ENCODE results near the gene SSH2.
"Not testable (repeated sequence)": the region's sequence is repeated elsewhere in the genome, so short reads cannot be mapped to it uniquely, and the experiment has no call there.

The SSH2 gene

DNA sequence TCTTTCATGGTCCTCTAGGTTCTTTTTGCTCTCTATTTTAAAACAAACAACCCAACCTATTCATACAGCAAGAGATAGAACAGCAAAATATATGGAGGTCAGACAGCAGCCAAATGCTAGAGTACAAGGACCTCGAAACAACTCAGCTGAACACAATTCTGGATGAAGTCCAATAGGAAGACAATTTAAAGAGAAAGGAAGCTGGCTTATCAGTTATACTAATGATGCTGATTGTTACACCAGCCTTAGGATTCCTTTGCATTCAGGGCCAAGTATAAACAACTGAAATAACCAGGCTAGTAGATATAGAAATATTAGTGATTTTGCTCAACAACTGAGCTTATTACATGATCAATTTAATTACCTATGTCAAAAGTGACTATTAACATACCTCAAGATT lies 2.5 kb downstream of the SSH2 start:
- DNase-seq, result no peak

GRCh38 chr17:29924786-29925185 lies 5.2 kb downstream of the SSH2 start:
- no peak for DNase-seq

DNA sequence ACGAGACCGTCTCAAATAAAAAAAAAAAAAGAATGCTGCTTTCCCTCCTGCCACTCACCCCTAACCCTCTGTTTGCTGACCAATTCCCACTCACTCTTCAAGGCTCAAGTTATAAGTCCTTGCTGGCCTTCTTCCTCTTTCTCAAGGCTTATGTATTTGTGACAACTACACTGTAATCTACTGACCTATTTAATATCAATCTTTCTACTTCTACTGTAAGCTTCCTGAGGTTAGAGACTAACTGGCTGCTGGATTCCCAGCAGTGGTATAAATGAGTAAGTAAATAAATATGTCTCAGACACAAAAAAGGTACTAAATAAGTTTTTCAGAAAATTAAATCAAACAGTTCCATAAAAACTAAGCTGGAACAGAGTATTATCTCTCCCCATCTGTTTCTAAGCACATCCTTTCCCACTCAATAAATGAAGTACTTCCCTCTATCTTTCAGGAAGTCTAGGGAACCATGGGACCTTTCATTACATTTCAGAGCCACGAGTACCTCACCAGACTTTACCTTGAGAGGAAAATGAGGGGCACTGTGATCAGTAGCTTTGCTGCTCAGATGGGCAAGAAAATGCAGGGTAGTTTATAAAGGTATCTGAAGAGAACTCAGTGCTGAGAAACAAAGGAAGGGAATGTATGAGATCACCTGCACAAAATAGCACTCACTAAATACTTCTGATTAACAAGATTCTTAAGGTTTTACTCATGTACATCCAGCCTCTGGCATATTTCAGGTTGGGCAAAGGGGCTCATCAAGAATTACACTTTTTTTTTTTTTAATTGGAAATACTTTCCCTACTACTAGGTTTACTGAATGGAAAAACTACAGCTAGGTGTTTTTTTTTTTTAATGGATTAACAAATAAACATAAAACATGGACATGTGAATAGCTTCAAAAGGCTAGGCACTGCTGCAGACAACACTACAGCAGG lies 10.8 kb downstream of the SSH2 start:
- no peak for DNase-seq

DNA sequence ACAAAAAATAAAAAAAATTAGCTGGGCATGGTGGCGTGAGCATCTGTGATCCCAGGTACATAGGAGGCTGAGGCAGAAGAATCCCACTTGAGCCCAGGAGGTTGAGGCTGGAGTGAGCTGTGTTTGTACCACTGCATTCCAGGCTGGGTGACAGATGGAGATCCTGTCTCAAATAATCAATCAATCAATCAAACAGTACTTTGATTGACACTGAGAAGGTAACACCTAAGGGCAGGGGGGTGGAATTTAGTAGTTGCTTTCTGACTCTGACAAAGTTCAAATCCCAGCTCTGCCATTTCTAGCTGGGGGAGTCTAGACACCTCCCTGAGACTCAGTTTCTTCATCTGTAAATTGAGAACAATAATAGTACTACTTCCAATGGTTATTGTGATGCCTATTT lies 12.0 kb downstream of the SSH2 start:
- no peak for DNase-seq

GRCh38 chr17:29914819-29915537 lies 15.1 kb downstream of the SSH2 start:
- DNase-seq, result no peak

- DNase-seq, result no peak
Observed at GRCh38 chr17:29911641-29912177, 18.3 kb downstream of the SSH2 start.

- DNase-seq, result no peak
Observed at GRCh38 chr17:29909236-29910003, 20.6 kb downstream of the SSH2 start.

- DNase-seq, result no peak
Observed at GRCh38 chr17:29906969-29907368, 23.1 kb downstream of the SSH2 start.

DNA sequence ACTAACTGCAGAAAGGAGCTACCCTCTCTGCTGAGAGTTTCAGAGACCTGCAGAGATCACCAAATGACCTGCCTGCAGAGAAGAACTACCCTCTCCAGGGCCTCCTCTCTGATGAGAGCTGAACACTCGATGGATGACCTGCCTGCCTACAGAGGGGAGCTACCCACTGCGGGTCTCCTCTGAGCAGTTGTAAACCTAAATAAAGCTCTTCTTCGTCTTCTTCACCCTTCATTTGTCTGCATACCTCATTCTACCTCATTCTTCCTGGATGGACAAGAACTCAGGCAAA lies 24.2 kb downstream of the SSH2 start:
- no peak for DNase-seq

- DNase-seq, result no peak
Observed at GRCh38 chr17:29905086-29905878, 24.7 kb downstream of the SSH2 start.

- no peak for DNase-seq
Observed at GRCh38 chr17:29903471-29903870, 26.6 kb downstream of the SSH2 start.

DNA sequence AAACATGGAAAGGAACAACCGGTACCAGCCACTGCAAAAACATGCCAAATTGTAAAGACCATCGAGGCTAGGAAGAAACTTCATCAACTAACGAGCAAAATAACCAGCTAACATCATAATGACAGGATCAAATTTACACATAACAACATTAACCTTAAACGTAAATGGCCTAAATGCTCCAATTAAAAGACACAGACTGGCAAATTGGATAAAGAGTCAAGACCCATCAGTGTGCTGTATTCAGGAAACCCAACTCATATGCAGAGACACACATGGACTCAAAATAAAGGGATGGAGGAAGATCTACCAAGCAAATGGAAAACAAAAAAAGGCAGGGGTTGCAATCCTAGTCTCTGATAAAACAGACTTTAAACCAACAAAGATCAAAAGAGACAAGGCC lies 32.9 kb downstream of the SSH2 start:
- not testable (repeated sequence) for DNase-seq

- no peak for DNase-seq
Observed at GRCh38 chr17:29892201-29892600, 37.8 kb downstream of the SSH2 start.

- no peak for DNase-seq
Observed at GRCh38 chr17:29891131-29891530, 38.9 kb downstream of the SSH2 start.

DNA sequence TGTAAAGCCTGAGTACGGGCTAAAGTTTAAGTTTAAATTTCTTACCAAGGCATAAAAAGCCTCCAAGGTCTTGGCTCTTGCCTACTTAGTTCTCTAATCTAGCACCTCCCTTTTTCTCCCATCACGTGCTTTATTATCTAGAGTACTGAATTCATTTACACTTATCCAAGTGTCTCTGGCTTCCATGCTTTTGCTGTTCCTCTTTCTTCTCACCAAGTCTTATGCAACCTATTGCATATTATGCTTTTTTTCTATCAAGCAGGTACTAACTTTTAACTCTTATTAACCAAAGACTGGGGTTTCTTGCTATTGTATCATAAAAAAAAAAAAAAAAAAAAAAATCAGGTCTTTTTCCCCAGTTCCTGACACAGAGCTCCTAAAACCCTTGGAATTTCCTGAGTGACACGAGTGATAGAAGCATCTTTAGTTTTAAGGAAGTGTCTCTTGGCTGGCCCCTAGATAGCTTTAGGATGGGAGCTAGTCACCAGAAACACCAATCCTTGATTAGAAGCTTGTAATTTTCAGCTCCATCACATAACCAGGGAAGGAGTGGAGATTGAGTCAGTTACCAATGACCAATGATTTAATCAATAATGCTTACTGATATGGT lies 44.9 kb downstream of the SSH2 start:
- no peak for DNase-seq

GRCh38 chr17:29883497-29883896 lies 46.5 kb downstream of the SSH2 start:
- DNase-seq, result no peak

DNA sequence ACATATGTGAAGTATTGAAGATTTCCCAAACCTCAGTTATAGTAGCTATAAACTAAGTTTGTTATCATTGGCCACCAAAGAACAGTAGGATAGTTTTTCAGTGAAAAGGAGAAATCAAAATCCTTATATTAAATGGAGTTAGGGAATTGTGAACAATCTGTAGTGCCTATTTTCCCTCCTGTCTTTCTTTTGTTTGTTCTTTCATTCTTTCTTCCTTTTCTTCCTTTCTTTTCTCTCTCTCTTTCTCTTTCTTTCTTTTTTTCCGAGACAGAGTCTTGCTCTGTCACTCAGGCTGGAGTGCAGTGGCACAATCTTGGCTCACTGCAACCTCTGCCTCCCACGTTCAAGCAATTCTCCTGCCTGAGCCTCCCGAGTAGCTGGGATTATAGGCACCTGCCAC lies 48.8 kb downstream of the SSH2 start:
- DNase-seq, result no peak

- no peak for DNase-seq
Observed at GRCh38 chr17:29880031-29880430, 50.0 kb downstream of the SSH2 start.

DNA sequence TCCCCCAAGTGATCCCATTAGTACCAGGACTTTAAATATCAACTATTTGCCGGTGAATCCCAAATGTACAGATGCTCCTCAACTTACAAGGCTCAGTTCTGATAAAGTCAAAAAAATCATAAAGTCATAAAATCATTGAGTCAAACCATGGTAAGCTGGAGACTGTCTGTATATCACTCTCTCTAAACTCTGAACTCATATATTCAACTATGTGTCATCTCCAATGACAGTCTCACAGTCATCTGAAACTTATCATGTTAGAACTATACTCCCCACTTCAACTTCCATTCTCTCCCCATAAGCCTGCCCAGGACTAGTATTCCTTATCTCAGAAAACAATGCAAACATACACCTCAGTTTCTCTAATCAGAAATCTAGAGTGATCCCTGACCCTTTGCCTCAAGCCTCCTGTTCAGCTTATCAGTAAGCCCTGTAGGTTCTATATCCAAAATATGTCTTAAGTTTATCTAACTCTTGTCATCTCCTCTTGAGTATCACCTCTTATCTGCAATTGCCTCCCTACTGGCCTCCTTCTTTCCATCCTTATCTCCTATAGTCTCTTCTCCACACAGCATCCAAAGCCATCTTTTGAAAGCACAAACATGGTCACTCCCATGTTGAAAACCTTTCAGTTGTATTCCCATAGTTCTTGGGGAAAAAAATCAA lies 55.0 kb downstream of the SSH2 start:
- no peak for DNase-seq

GRCh38 chr17:29874358-29874757 lies 55.7 kb downstream of the SSH2 start:
- DNase-seq, result not testable (repeated sequence)

GRCh38 chr17:29873476-29873875 lies 56.6 kb downstream of the SSH2 start:
- DNase-seq, result no peak
